SK-N-SH treated with all-trans-retinoic acid at 6 μM for 48 hours (cell line): ENCODE data around the gene PTGS1.

ENCODE experiments used
- BACH2 ChIP-seq: fragments of 250-450 bp; sonication (Bioruptor Pico); IDR thresholded peaks from 2 replicates; pipeline ENCODE4 v1.9.0; 2021; ENCODE audit warnings: mild to moderate bottlenecking, borderline replicate concordance
- OSR1 ChIP-seq: fragments of 250-450 bp; sonication (Bioruptor Pico); IDR thresholded peaks from 2 replicates; pipeline ENCODE4 v1.8.0; 2022; ENCODE audit warnings: moderate library complexity, mild to moderate bottlenecking, inconsistent platforms
- TCF4 ChIP-seq: fragments of 250-450 bp; sonication (Bioruptor Pico); IDR thresholded peaks from 2 replicates; pipeline ENCODE4 v1.8.0; 2021; ENCODE audit warnings: mild to moderate bottlenecking, moderate library complexity, borderline replicate concordance
- ZC3H10 ChIP-seq: fragments of 250-450 bp; sonication (Bioruptor Pico); IDR thresholded peaks from 2 replicates; pipeline ENCODE4 v1.5.1; 2021; ENCODE audit warnings: mild to moderate bottlenecking, moderate library complexity
- ZFP3 ChIP-seq: fragments of 250-450 bp; sonication (Bioruptor Pico); IDR thresholded peaks from 2 replicates; pipeline ENCODE4 v1.5.0; 2020; ENCODE audit warnings: mild to moderate bottlenecking, moderate library complexity
- ZNF70 ChIP-seq: fragments of 450-650 bp; formaldehyde crosslinking; IDR thresholded peaks from 2 replicates; pipeline ENCODE4 v1.5.0; 2020; ENCODE audit warnings: mild to moderate bottlenecking, moderate library complexity

DNA sequence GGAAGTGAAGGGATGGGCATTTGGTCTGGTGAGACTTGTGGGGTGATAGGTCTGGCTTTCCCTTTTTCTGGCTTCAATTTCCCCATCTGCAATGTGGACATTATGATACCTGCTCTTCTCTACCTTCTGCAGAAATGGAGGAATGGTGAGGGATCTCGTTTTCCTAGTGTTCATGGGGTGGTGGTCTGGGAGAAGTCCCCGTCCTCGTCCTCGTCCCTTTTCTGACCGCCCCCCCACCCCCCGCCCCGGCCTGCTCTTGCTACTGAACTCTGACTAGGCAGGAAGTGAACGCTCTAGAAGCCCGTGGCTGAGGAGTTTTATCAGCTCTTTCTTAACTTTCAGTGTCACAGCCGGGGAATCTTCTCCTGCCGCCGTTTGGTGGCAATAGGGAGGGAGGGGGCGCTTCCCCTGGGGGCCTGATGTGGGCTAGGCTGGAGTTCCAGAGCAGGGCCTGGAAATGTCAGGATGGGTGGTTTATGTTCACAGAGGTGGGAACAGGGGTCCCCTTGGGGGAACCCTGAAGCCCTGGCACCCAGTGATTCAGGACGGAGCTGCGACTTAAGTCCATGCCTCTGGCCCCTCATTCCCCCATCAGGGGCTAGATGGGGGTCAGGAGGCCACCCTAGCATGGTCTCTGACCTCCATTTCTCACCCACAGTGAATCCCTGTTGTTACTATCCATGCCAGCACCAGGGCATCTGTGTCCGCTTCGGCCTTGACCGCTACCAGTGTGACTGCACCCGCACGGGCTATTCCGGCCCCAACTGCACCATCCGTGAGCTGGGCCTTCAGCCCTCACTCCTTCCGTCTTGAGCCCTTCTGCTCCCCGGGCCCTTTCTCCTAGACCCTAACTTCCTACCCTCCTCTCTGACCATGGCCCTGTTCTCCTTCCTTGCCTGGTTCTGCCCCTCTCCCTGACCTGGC, 6.7 kb downstream of the PTGS1 start:
- no peak for TF ChIP-seq TCF4 (CRISPR knock-in tag)
- no peak for TF ChIP-seq OSR1 (CRISPR knock-in tag)
- TF ChIP-seq ZNF70 (CRISPR knock-in tag), result no peak
- no peak for TF ChIP-seq ZFP3 (CRISPR knock-in tag)
- TF ChIP-seq ZC3H10, result no peak
- no peak for TF ChIP-seq BACH2 (CRISPR knock-in tag)
